Measurements from ENCODE around the gene NCK2. TPM values are rescaled to one million over a fixed set of nuclear protein-coding genes. Genes with fewer than 3 reads are reported as not detected.

The NCK2 gene
- total and polyA plus RNA-seq, 2 of the 4 experiments (the other 2 are of a cell fraction), result 15.8 to 22.2 TPM

DNA sequence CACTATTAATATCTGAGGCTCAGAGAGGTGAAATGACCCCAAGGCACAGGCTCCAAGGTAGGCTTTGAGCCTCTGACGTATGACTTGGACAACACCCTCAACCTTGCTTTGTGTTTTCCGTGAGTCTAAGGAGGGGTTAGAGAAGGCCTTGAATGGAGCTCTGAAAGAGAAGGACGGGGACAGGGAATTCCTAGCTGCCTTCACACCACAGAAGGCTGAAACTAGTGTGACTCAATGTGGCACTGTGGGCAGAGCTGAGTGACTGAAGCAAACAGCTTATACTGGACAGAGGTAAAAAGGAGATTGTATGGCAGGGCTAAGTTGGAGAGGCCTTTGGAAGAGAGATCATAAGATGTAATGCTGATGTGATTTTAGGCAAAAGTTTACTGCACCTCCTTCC, 3.5 kb upstream of the NCK2 start:
- DNase-seq (no peak), ATAC-seq (ENCODE audit: low read depth) (no peak)
- ChIA-PET CTCF (no interaction called here), POLR2A (ENCODE audit: unreplicated experiment) (no interaction called here)
- Histone ChIP-seq H3K18ac (ENCODE audit: low read depth, low read length) (no peak overlapping the region), H4K8ac (ENCODE audit: low read depth in 2 of 2, low read length in 2 of 2) (no peak overlapping the region), H2BK20ac (ENCODE audit: low read depth, low read length) (no peak overlapping the region), H3K79me1 (ENCODE audit: low read depth in 1 of 2, low read length in 2 of 2) (peaks cover 7 to 8% of the 10 kb centered on the region in 2 experiments; a peak in 3 of 4 replicates), H2BK120ac (ENCODE audit: low read depth, low read length) (no peak overlapping the region), H4K5ac (ENCODE audit: low read depth, low read length) (no peak overlapping the region), H3K4ac (ENCODE audit: low read depth, low read length) (no peak overlapping the region), H3K27me3 (ENCODE audit: control insufficient read depth, insufficient read depth, low read length) (peaks cover 4% of the 10 kb centered on the region), H3K56ac (ENCODE audit: extremely low read depth, insufficient read depth, low read length) (no peak overlapping the region), H3K9me3 (ENCODE audit: control insufficient read depth, insufficient read depth, low read length) (no peaks in the 10 kb centered on the region), H3K9ac (ENCODE audit: low read depth, low read length) (no peak overlapping the region), H3K23ac (ENCODE audit: low read depth, low read length) (no peak overlapping the region), H3K4me1 (ENCODE audit: control insufficient read depth, insufficient read depth, low read length) (peaks cover 3% of the 10 kb centered on the region; the same call in 1 of the 2 replicates), H3K14ac (replicated peaks; ENCODE audit: low read depth, low read length) (no peak overlapping the region), H4K91ac (ENCODE audit: insufficient read depth, low read depth, low read length) (no peak overlapping the region), H2BK5ac (ENCODE audit: low read depth, low read length, poor library complexity, severe bottlenecking) (no peak overlapping the region), H3K36me3 (ENCODE audit: control insufficient read depth, insufficient read depth, low read length) (no peaks in the 10 kb centered on the region), H2AK5ac (ENCODE audit: low read depth, low read length) (no peak overlapping the region), H3K4me3 (ENCODE audit: insufficient read depth, low read depth, low read length) (no peak overlapping the region), H3K9me1 (ENCODE audit: insufficient read depth, low read length) (no peaks in the 10 kb centered on the region), H3K4me2 (ENCODE audit: low read depth, low read length) (no peak overlapping the region), H2AK9ac (replicated peaks; ENCODE audit: low read depth, low read length, poor library complexity) (no peak overlapping the region), H3K27ac (ENCODE audit: insufficient read depth, low read length) (no peak overlapping the region), H4K20me1 (ENCODE audit: insufficient read depth, low read length) (peaks cover 8% of the 10 kb centered on the region), H2BK15ac (ENCODE audit: low read depth, low read length) (no peak overlapping the region), H2AFZ (replicated peaks; ENCODE audit: low read length, poor library complexity) (no peak overlapping the region)
- in situ Hi-C loops (cut with MboI; ENCODE audit: low sequenced_read_pairs), result no loop called here
- no TSS peak for BruUV-seq (replicated peaks)
- dilution Hi-C loops (cut with HindIII; ENCODE audit: low sequenced_read_pairs, unreplicated experiment), result no loop called here
- WGBS, 2 experiments (ENCODE audit: extremely low coverage in 2 of 2, insufficient read length in 1 of 2), result no CpG with 5 or more reads among the region's 3 CpGs
- intact Hi-C loops (cut with micrococcal nuclease), result loop anchor here (10.0 kb wide), 4 partner anchors 166 to 396 kb away; no protein-coding TSS in a partner anchor
- TF ChIP-seq ELK1 (IDR thresholded peaks at IDR 0.05; ENCODE audit: borderline replicate concordance, low read depth, low read length) (no peak), RFX5 (IDR thresholded peaks at IDR 0.05; ENCODE audit: low read depth, low read length) (no peak), CEBPB (IDR thresholded peaks at IDR 0.05; ENCODE audit: low read depth, low read length) (no peak), MXI1 (IDR thresholded peaks at IDR 0.05; ENCODE audit: borderline replicate concordance, low read depth, low read length) (no peak)

All from IMR-90 (cell line).